ENCODE results near the gene DSE. TPM values are rescaled to one million over a fixed set of nuclear protein-coding genes. Genes with fewer than 3 reads are reported as not detected.

Gene DSE
- total and polyA plus RNA-seq, 5 donors, result 6.9 to 34.3 (median 24.6) TPM

DNA sequence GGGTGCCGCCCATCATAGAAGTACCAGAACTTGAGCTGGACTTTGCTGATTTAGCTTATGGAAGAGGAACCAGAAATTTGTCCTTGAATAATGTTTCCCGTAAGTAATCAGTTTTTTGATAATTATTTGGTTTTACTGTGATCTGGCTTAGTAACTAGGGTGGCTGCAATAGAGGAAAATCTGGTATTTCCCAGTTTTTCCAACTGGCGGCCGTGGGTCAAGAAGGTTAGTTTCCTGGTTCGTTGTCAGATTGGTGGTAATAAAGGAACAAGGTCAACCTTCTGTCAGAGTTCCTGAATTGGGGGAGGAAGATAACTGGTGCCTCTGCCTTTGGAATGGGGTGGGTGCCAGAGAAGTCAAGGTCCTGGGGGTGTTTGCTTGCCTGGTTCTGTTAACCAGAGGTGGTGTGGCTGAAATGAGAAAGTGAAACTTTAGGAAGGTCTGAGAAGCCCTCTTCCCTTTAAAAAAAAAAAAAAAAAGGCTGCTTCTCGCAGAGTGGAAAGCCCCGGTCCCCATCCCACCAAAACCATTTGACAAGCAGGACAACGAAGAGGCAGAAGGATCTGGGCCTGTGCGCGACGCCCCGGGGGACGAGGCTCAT, 90.7 kb downstream of the DSE start, which contains the start of gene CALHM6:
TSS of gene CALHM6 (plus strand) at position 45 of the 601 bp plus-strand sequence. CDS start at position 600, 555 bp downstream.
- no peaks in the 10 kb centered on the region for H3K27me3 ChIP-seq (ENCODE audit: control insufficient read depth, insufficient read depth)
- H3K4me3 ChIP-seq (ENCODE audit: low read length), result peak within 1 kb of the TSS; percentile 25
- no peak for DNase-seq
- H3K9me3 ChIP-seq (ENCODE audit: control insufficient read depth, low read length), result no peaks in the 10 kb centered on the region
- peak; percentile 42 to 62 for ATAC-seq
- no peak within 1 kb of the TSS for H3K27ac ChIP-seq (ENCODE audit: low read length)
- intact Hi-C loops (cut with DNase I), result no loop called here
- H3K4me1 ChIP-seq (ENCODE audit: control insufficient read depth, insufficient read depth, low read length), result no peaks in the 10 kb centered on the region
- WGBS, result 44% methylated on average over 13 of the region's 13 CpGs

DNA sequence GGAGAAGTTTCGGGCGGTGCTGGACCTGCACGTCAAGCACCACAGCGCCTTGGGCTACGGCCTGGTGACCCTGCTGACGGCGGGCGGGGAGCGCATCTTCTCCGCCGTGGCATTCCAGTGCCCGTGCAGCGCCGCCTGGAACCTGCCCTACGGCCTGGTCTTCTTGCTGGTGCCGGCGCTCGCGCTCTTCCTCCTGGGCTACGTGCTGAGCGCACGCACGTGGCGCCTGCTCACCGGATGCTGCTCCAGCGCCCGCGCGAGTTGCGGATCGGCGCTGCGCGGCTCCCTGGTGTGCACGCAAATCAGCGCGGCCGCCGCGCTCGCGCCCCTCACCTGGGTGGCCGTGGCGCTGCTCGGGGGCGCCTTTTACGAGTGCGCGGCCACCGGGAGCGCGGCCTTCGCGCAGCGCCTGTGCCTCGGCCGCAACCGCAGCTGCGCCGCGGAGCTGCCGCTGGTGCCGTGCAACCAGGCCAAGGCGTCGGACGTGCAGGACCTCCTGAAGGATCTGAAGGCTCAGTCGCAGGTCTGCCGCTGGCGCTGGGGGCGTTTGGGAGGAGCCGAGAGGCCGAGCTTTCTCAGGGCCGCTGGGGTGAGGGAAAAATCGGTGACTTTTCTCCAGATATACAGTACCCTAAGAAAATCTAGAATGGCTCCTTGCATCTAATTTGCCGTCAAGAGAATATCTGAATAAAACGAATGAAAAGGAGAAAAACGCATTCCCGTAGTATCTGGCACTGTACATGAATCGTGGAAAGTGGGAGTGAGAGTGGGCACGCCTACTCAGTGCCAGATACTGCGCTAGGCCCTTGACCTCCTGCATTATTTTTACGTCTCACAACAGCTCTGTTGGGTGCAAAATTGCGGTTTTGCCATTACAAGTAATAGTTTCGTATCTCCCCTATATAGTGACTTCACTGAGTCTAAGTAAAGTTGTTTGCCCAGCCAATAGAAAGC, 91.5 kb downstream of the DSE start:
- no peaks in the 10 kb centered on the region for H3K4me1 ChIP-seq (ENCODE audit: control insufficient read depth, insufficient read depth, low read length)
- H3K4me3 ChIP-seq (ENCODE audit: low read length), result peak overlapping the region; percentile 25
- 11% methylated on average over 84 of the region's 84 CpGs for WGBS
- H3K27me3 ChIP-seq (ENCODE audit: control insufficient read depth, insufficient read depth), result no peaks in the 10 kb centered on the region
- DNase-seq (peak; percentile 62 to 87 (median 83)), ATAC-seq (peak; percentile 86 to 88)
- intact Hi-C loops (cut with DNase I), result no loop called here
- H3K27ac ChIP-seq (ENCODE audit: low read length), result no peak overlapping the region
- no peaks in the 10 kb centered on the region for H3K9me3 ChIP-seq (ENCODE audit: control insufficient read depth, low read length)

DNA sequence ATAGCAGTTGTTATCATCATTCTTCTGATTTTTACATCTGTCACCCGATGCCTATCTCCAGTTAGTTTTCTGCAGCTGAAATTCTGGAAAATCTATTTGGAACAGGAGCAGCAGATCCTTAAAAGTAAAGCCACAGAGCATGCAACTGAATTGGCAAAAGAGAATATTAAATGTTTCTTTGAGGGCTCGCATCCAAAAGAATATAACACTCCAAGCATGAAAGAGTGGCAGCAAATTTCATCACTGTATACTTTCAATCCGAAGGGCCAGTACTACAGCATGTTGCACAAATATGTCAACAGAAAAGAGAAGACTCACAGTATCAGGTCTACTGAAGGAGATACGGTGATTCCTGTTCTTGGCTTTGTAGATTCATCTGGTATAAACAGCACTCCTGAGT, 92.6 kb downstream of the DSE start:
- intact Hi-C loops (cut with DNase I), result no loop called here
- H3K4me3 ChIP-seq (ENCODE audit: low read length), result no peak overlapping the region
- H3K27me3 ChIP-seq (ENCODE audit: control insufficient read depth, insufficient read depth), result no peaks in the 10 kb centered on the region
- H3K27ac ChIP-seq (ENCODE audit: low read length), result no peak overlapping the region
- ATAC-seq (no peak), DNase-seq (no peak)
- H3K4me1 ChIP-seq (ENCODE audit: control insufficient read depth, insufficient read depth, low read length), result no peaks in the 10 kb centered on the region
- WGBS, result 89% methylated on average over 4 of the region's 4 CpGs
- no peaks in the 10 kb centered on the region for H3K9me3 ChIP-seq (ENCODE audit: control insufficient read depth, low read length)

DNA sequence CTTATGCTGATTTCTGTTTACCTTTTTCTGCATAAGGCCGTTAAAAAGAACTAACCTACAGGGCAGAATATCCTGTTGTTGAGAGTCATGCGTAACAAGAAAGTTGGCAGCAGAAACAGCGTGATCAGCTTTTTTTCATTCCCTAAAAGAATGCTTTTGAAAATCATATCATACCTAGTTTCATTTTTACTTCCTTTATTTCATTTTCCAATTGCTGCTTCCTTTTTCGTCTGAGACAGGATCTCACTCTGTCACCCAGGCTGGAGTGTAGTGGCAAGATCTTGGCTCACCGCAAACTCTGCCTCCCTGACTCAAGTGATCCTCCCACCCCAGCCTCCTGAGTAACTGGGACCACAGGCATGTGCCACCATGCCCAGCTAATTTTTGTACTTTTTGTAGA, 94.5 kb downstream of the DSE start:
- Histone ChIP-seq H3K4me3 (ENCODE audit: low read length) (no peak overlapping the region), H3K4me1 (ENCODE audit: control insufficient read depth, insufficient read depth, low read length) (no peaks in the 10 kb centered on the region), H3K27me3 (ENCODE audit: control insufficient read depth, insufficient read depth) (no peaks in the 10 kb centered on the region), H3K9me3 (ENCODE audit: control insufficient read depth, low read length) (no peaks in the 10 kb centered on the region), H3K27ac (ENCODE audit: low read length) (no peak overlapping the region)
- intact Hi-C loops (cut with DNase I), result no loop called here
- ATAC-seq (no peak), DNase-seq (peak in 1 of 3 donors; percentile 32)
- WGBS, result 64% methylated on average over 5 of the region's 5 CpGs

DNA sequence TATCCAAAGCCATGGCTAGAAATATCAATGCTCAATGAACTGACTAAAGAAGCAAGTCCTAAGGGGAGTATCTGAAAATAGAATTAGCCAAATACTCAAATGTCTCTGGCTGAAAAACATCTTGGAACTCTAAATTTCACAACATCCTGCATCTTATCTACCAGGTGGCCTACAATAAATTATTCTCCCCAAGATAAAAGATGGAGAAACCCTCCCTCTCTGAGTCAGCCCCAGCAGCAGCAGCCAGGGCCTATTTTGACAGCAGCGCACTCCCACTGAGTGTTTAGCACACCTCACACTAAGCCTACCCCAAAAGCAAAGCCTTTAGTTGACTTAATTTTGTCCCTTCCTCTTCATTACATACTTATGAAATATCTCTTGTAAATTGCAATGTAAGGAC, 96.3 kb downstream of the DSE start:
- intact Hi-C loops (cut with DNase I), result no loop called here
- Histone ChIP-seq H3K27me3 (ENCODE audit: control insufficient read depth, insufficient read depth) (no peaks in the 10 kb centered on the region), H3K9me3 (ENCODE audit: control insufficient read depth, low read length) (no peaks in the 10 kb centered on the region), H3K4me1 (ENCODE audit: control insufficient read depth, insufficient read depth, low read length) (no peaks in the 10 kb centered on the region), H3K27ac (ENCODE audit: low read length) (no peak overlapping the region), H3K4me3 (ENCODE audit: low read length) (no peak overlapping the region)
- ATAC-seq (no peak), DNase-seq (no peak)
- WGBS, result 100% methylated on average over 1 of the region's 1 CpG

GRCh38 chr6:116467514-116467913, 96.8 kb downstream of the DSE start:
- H3K27ac ChIP-seq (ENCODE audit: low read length), result no peak overlapping the region
- H3K4me3 ChIP-seq (ENCODE audit: low read length), result no peak overlapping the region
- DNase-seq, result no peak
- H3K9me3 ChIP-seq (ENCODE audit: control insufficient read depth, low read length), result no peaks in the 10 kb centered on the region
- H3K27me3 ChIP-seq (ENCODE audit: control insufficient read depth, insufficient read depth), result no peaks in the 10 kb centered on the region
- no peaks in the 10 kb centered on the region for H3K4me1 ChIP-seq (ENCODE audit: control insufficient read depth, insufficient read depth, low read length)
- intact Hi-C loops (cut with DNase I), result no loop called here
- no peak for ATAC-seq

DNA sequence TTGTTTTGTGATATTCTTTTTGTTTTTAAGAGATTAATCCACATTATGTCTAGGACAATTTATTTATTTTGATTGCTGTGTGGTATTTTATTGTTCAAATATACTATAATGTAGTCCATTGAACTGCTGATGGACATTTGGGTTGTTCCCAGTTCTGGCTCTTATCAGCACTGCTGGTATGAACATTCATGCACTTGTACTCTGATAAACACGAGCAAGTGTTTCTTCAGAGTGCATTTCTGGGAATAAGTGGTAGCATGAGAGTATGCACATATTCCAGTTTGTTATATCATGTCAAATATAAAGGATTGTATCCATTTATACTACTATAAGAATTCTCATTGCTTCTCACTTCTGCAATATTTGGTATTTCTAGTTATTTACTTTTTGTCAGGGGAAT, 97.5 kb downstream of the DSE start:
- H3K27ac ChIP-seq (ENCODE audit: low read length), result no peak overlapping the region
- DNase-seq, result no peak
- H3K27me3 ChIP-seq (ENCODE audit: control insufficient read depth, insufficient read depth), result no peaks in the 10 kb centered on the region
- H3K9me3 ChIP-seq (ENCODE audit: control insufficient read depth, low read length), result no peaks in the 10 kb centered on the region
- H3K4me1 ChIP-seq (ENCODE audit: control insufficient read depth, insufficient read depth, low read length), result no peaks in the 10 kb centered on the region
- peak in 1 of 2 donors; percentile 53 for ATAC-seq
- no peak overlapping the region for H3K4me3 ChIP-seq (ENCODE audit: low read length)
- intact Hi-C loops (cut with DNase I), result no loop called here
- WGBS, result 29% methylated on average over 1 of the region's 1 CpG

DNA sequence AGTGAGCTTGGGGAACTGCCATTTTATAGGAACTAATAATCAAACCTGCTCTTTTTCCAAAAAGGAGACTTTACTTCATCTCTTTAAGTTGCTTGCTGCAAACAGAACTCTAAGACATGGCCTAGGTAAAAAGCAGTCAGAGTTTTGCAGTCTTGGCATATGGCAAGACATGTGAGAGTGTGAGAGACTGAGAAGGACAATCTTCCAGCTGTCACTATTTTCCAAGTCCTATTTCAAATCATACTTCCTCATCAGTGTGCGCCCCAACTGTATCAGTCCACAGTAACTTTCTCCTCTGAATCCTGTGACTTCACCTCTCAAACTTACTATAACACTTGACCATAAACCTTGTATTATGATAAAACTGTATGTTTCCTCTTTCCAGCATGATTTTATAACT, 100.8 kb downstream of the DSE start:
- no peaks in the 10 kb centered on the region for H3K9me3 ChIP-seq (ENCODE audit: control insufficient read depth, low read length)
- H3K4me3 ChIP-seq (ENCODE audit: low read length), result no peak overlapping the region
- DNase-seq (no peak), ATAC-seq (no peak)
- intact Hi-C loops (cut with DNase I), result no loop called here
- 79% methylated on average over 1 of the region's 1 CpG for WGBS
- H3K27me3 ChIP-seq (ENCODE audit: control insufficient read depth, insufficient read depth), result no peaks in the 10 kb centered on the region
- no peaks in the 10 kb centered on the region for H3K4me1 ChIP-seq (ENCODE audit: control insufficient read depth, insufficient read depth, low read length)
- H3K27ac ChIP-seq (ENCODE audit: low read length), result no peak overlapping the region

GRCh38 chr6:116472706-116473105, 102.0 kb downstream of the DSE start:
- intact Hi-C loops (cut with DNase I), result no loop called here
- H3K9me3 ChIP-seq (ENCODE audit: control insufficient read depth, low read length), result no peaks in the 10 kb centered on the region
- WGBS, result 88% methylated on average over 3 of the region's 3 CpGs
- H3K27me3 ChIP-seq (ENCODE audit: control insufficient read depth, insufficient read depth), result no peaks in the 10 kb centered on the region
- DNase-seq (no peak), ATAC-seq (no peak)
- no peak overlapping the region for H3K27ac ChIP-seq (ENCODE audit: low read length)
- H3K4me1 ChIP-seq (ENCODE audit: control insufficient read depth, insufficient read depth, low read length), result no peaks in the 10 kb centered on the region
- no peak overlapping the region for H3K4me3 ChIP-seq (ENCODE audit: low read length)

DNA sequence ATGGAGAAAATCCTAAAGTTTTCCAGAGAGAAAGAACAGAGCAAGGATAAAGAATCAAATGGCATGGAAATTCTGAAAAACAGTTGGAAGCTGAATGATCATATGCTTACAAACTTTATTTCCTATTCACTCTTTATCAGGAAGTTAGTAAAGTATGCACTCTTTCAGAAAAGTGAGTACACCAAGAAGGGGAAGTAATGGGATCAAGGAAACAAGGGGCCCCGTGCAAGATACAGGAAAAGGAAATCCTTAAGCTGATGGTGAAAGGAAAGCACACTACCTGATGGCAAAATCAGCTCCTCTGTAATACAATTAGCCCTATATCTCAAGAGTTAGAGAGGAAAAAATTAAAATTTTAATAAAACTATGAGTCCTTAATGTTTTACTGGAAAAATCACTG, 104.4 kb downstream of the DSE start:
- Histone ChIP-seq H3K4me3 (ENCODE audit: low read length) (no peak overlapping the region), H3K9me3 (ENCODE audit: control insufficient read depth, low read length) (no peaks in the 10 kb centered on the region), H3K4me1 (ENCODE audit: control insufficient read depth, insufficient read depth, low read length) (no peaks in the 10 kb centered on the region), H3K27ac (ENCODE audit: low read length) (no peak overlapping the region), H3K27me3 (ENCODE audit: control insufficient read depth, insufficient read depth) (no peaks in the 10 kb centered on the region)
- no peak for DNase-seq
- intact Hi-C loops (cut with DNase I), result no loop called here
- no peak for ATAC-seq
- WGBS, result 41% methylated on average over 1 of the region's 1 CpG

- no peak overlapping the region for H3K4me3 ChIP-seq (ENCODE audit: low read length)
- DNase-seq, result no peak
- H3K27me3 ChIP-seq (ENCODE audit: control insufficient read depth, insufficient read depth), result no peaks in the 10 kb centered on the region
- intact Hi-C loops (cut with DNase I), result no loop called here
- no peaks in the 10 kb centered on the region for H3K9me3 ChIP-seq (ENCODE audit: control insufficient read depth, low read length)
- H3K4me1 ChIP-seq (ENCODE audit: control insufficient read depth, insufficient read depth, low read length), result no peaks in the 10 kb centered on the region
- WGBS, result 89% methylated on average over 5 of the region's 5 CpGs
- ATAC-seq, result peak; percentile 39 to 65
- H3K27ac ChIP-seq (ENCODE audit: low read length), result no peak overlapping the region
These were observed 105.4 kb downstream of the DSE start for GRCh38 chr6:116476002-116476678.
